ENCODE results near the gene PLD5. TPM values are rescaled to one million over a fixed set of nuclear protein-coding genes. Genes with fewer than 3 reads are reported as not detected.
A peak's percentile ranks its signal among the peaks of the same experiment; 100 is the strongest.

The PLD5 gene
- total and polyA plus RNA-seq, 2 of the 13 experiments (the other 11 are each of a cell fraction or from before 2014, with no cell fraction given) = not detected

GRCh38 chr1:242530761-242531160 lies 6.3 kb upstream of the PLD5 start:
- no peaks in the 10 kb centered on the region for H4K20me1 ChIP-seq (ENCODE audit: insufficient read depth, low read length)
- 0% methylated on average over 1 of the region's 1 CpG for WGBS (ENCODE audit: low lambda C conversion rate)
- H2AFZ ChIP-seq (ENCODE audit: low read length) = no peak overlapping the region
- H3K9me3 ChIP-seq (ENCODE audit: low read length) = no peaks in the 10 kb centered on the region
- no peak overlapping the region for H3K9ac ChIP-seq (ENCODE audit: insufficient read depth, low read depth, low read length)
- H3K4me2 ChIP-seq (ENCODE audit: low read depth, low read length) = no peak overlapping the region
- peaks cover 0 to 3% of the 10 kb centered on the region in 2 experiments; a peak in 3 of 5 replicates for H3K27me3 ChIP-seq (ENCODE audit: control insufficient read depth in 1 of 2, insufficient read depth in 2 of 2, low read length in 2 of 2)
- no peak overlapping the region for H3K27ac ChIP-seq (ENCODE audit: extremely low read length, insufficient read depth, low read length)
- in situ Hi-C loops (cut with HindIII; ENCODE audit: extremely low pct_ligation_motif_present, low pct_unique_long_range_greater_than_20kb) = no loop called here
- H3K4me1 ChIP-seq (ENCODE audit: insufficient read depth, low read length) = no peaks in the 10 kb centered on the region
- ChIA-PET CTCF (ENCODE audit: low intra/inter-chr PET ratio, low total read pairs) (no interaction called here), POLR2A (no interaction called here)
- intact Hi-C loops (cut with micrococcal nuclease; ENCODE audit: unreplicated experiment) = no loop called here
- no peaks in the 10 kb centered on the region for H3K79me2 ChIP-seq (ENCODE audit: insufficient read depth, low read length)
- no peak for DNase-seq (ENCODE audit: low spot score)
- BruUV-seq (replicated peaks) = no TSS peak
- no peak for ATAC-seq
- TF ChIP-seq ZBTB42 (CRISPR knock-in tag; IDR thresholded peaks at IDR 0.05) = no peak
- H3K36me3 ChIP-seq (replicated peaks in 1 of 2; ENCODE audit: control insufficient read depth in 1 of 2, insufficient read depth in 2 of 2, low read length in 2 of 2) = no peaks in the 10 kb centered on the region
- H3K4me3 ChIP-seq (replicated peaks in 1 of 3; ENCODE audit: insufficient read depth in 1 of 3, low read depth in 2 of 3, low read length in 3 of 3) = no peak overlapping the region
- no peak for FAIRE-seq

- no peak overlapping the region for H2AFZ ChIP-seq (ENCODE audit: low read length)
- POLR2A ChIA-PET = no interaction called here
- no peak overlapping the region for H3K9ac ChIP-seq (ENCODE audit: insufficient read depth, low read depth, low read length)
- H3K27me3 ChIP-seq (ENCODE audit: control insufficient read depth in 1 of 2, insufficient read depth in 2 of 2, low read length in 2 of 2) = peaks cover 3 to 35% of the 10 kb centered on the region in 2 experiments; a peak in 4 of 5 replicates
- in situ Hi-C loops (cut with HindIII; ENCODE audit: extremely low pct_ligation_motif_present, low pct_unique_long_range_greater_than_20kb) (no loop called here), intact Hi-C loops (cut with micrococcal nuclease; ENCODE audit: unreplicated experiment) (no loop called here)
- no peak overlapping the region for H3K4me3 ChIP-seq (replicated peaks in 1 of 3; ENCODE audit: insufficient read depth in 1 of 3, low read depth in 2 of 3, low read length in 3 of 3)
- TF ChIP-seq CEBPB (IDR thresholded peaks at IDR 0.05; ENCODE audit: borderline replicate concordance, low read depth, low read length) = peak; percentile 74
- no peak for TF ChIP-seq E2F5 (CRISPR knock-in tag; conservative IDR thresholded peaks at IDR 0.05)
- TF ChIP-seq ZNF598 (CRISPR knock-in tag; IDR thresholded peaks at IDR 0.05; ENCODE audit: borderline replicate concordance) = no peak
- TF ChIP-seq PREB (CRISPR knock-in tag; IDR thresholded peaks at IDR 0.05) = no peak
- TF ChIP-seq GRHL1 (CRISPR knock-in tag; conservative IDR thresholded peaks at IDR 0.05) = no peak
- TF ChIP-seq ZNF225 (CRISPR knock-in tag; IDR thresholded peaks at IDR 0.05) = no peak
- no peak for TF ChIP-seq JUNB (CRISPR knock-in tag; IDR thresholded peaks at IDR 0.05; ENCODE audit: borderline replicate concordance)
- no peaks in the 10 kb centered on the region for H4K20me1 ChIP-seq (ENCODE audit: insufficient read depth, low read length)
- H3K4me2 ChIP-seq (ENCODE audit: low read depth, low read length) = no peak overlapping the region
- no TSS peak for BruUV-seq (replicated peaks)
- WGBS (ENCODE audit: low lambda C conversion rate) = 47% methylated on average over 2 of the region's 2 CpGs
- CTCF ChIA-PET (ENCODE audit: low intra/inter-chr PET ratio, low total read pairs) = no interaction called here
- H3K4me1 ChIP-seq (ENCODE audit: insufficient read depth, low read length) = 0 out of 2 replicates have a peak, but pooled peaks cover 5% of the 10 kb centered on the region
- H3K36me3 ChIP-seq (replicated peaks in 1 of 2; ENCODE audit: control insufficient read depth in 1 of 2, insufficient read depth in 2 of 2, low read length in 2 of 2) = no peaks in the 10 kb centered on the region
- DNase-seq (ENCODE audit: low spot score) (no peak), FAIRE-seq (no peak), ATAC-seq (no peak)
- H3K27ac ChIP-seq (ENCODE audit: extremely low read length, insufficient read depth, low read length) = no peak overlapping the region
- H3K79me2 ChIP-seq (ENCODE audit: insufficient read depth, low read length) = no peaks in the 10 kb centered on the region
- no peaks in the 10 kb centered on the region for H3K9me3 ChIP-seq (ENCODE audit: low read length)
Measured at GRCh38 chr1:242525769-242526168, 1.3 kb upstream of the PLD5 start.
